H9 (cell line): ENCODE data around the gene CSNK1G1. TPM values are rescaled to one million over a fixed set of nuclear protein-coding genes. Genes with fewer than 3 reads are reported as not detected.

Experiments
- DNase-seq: peaks from one replicate; pipeline ENCODE4 v3.0.0-alpha.2; 2017
- H2AFZ ChIP-seq: one replicate; pipeline ENCODE4 v1.6.1; 2013; ENCODE audit warnings: mild to moderate bottlenecking, low read length, control low read depth, moderate library complexity
- H2AK5ac ChIP-seq: 2 replicates; pipeline ENCODE4 v1.6.1; 2013; ENCODE audit warnings: low read length, control low read depth, mixed read lengths; ENCODE audit not compliant: insufficient read length
- H2BK120ac ChIP-seq: one replicate; pipeline ENCODE4 v1.6.1; 2013; ENCODE audit warnings: low read depth, mild to moderate bottlenecking, low read length, control low read depth, inconsistent platforms; ENCODE audit not compliant: poor library complexity, severe bottlenecking
- H2BK12ac ChIP-seq: 2 replicates; pipeline ENCODE4 v1.6.1; 2013; ENCODE audit warnings: low read length, control low read depth, mixed read lengths, low read depth; ENCODE audit not compliant: insufficient read length
- H2BK15ac ChIP-seq: 2 replicates; pipeline ENCODE4 v1.6.1; 2013; ENCODE audit warnings: low read depth, low read length, control low read depth
- H2BK20ac ChIP-seq: one replicate; pipeline ENCODE4 v1.6.1; 2013; ENCODE audit warnings: low read depth, mild to moderate bottlenecking, low read length, control low read depth, inconsistent platforms; ENCODE audit not compliant: poor library complexity, severe bottlenecking
- H2BK5ac ChIP-seq: 2 replicates; pipeline ENCODE4 v1.6.1; 2013; ENCODE audit warnings: low read length, control low read depth, mixed read lengths; ENCODE audit not compliant: insufficient read length
- H3K14ac ChIP-seq: 2 replicates; pipeline ENCODE4 v1.6.1; 2013; ENCODE audit warnings: low read length, control low read depth; ENCODE audit not compliant: insufficient read depth
- H3K18ac ChIP-seq: 2 replicates; pipeline ENCODE4 v1.6.1; 2013; ENCODE audit warnings: low read depth, mild to moderate bottlenecking, mixed read lengths, low read length, control low read depth; ENCODE audit not compliant: insufficient read length
- H3K23ac ChIP-seq: 2 replicates; pipeline ENCODE4 v1.6.1; 2013; ENCODE audit warnings: low read length, control low read depth, mixed read lengths, low read depth; ENCODE audit not compliant: insufficient read length
- H3K23me2 ChIP-seq: 2 replicates; pipeline ENCODE4 v1.6.1; 2013; ENCODE audit warnings: low read depth, mild to moderate bottlenecking, mixed read lengths, low read length, control low read depth; ENCODE audit not compliant: insufficient read length, poor library complexity, severe bottlenecking
- H3K27ac ChIP-seq: 2 replicates; pipeline ENCODE4 v1.5.1; 2013; ENCODE audit warnings: low read length, control low read depth, mixed read lengths, low read depth; ENCODE audit not compliant: insufficient read length
- H3K27me3 ChIP-seq: 2 replicates; pipeline ENCODE4 v1.6.1; 2013; ENCODE audit warnings: low read length, control low read depth, inconsistent platforms; ENCODE audit not compliant: insufficient read depth
- H3K4ac ChIP-seq: 2 replicates; pipeline ENCODE4 v1.6.1; 2013; ENCODE audit warnings: low read depth, mild to moderate bottlenecking, control low read depth, inconsistent platforms, low read length, moderate library complexity
- H3K4me1 ChIP-seq: 2 replicates; pipeline ENCODE4 v1.6.1; 2013; ENCODE audit warnings: low read length, control low read depth, inconsistent platforms; ENCODE audit not compliant: insufficient read depth
- H3K4me2 ChIP-seq: 2 replicates; pipeline ENCODE4 v1.6.1; 2013; ENCODE audit warnings: low read length, control low read depth, mixed read lengths; ENCODE audit not compliant: insufficient read length, insufficient read depth
- H3K56ac ChIP-seq: 2 replicates; pipeline ENCODE4 v1.6.1; 2013; ENCODE audit warnings: low read depth, mild to moderate bottlenecking, mixed read lengths, low read length, control low read depth; ENCODE audit not compliant: insufficient read length
- H3K79me1 ChIP-seq: 2 replicates; pipeline ENCODE4 v1.6.1; 2013; ENCODE audit warnings: low read depth, mild to moderate bottlenecking, moderate library complexity, low read length, control low read depth, inconsistent platforms; ENCODE audit not compliant: insufficient read depth, poor library complexity, severe bottlenecking
- H3K79me2 ChIP-seq: 2 replicates; pipeline ENCODE4 v1.6.1; 2013; ENCODE audit warnings: low read length, control low read depth, inconsistent platforms; ENCODE audit not compliant: insufficient read depth
- H3K9ac ChIP-seq: 2 replicates; pipeline ENCODE4 v1.6.1; 2013; ENCODE audit warnings: low read length, control low read depth, mixed read lengths; ENCODE audit not compliant: insufficient read length; ENCODE audit errors: extremely low read depth
- H3K9me3 ChIP-seq: one replicate; pipeline ENCODE4 v1.6.1; 2013; ENCODE audit warnings: low read depth, low read length, inconsistent platforms; ENCODE audit not compliant: control insufficient read depth
- H3T11ph ChIP-seq: one replicate; pipeline ENCODE4 v1.6.1; 2013; ENCODE audit warnings: mild to moderate bottlenecking, low read length, control low read depth, inconsistent platforms
- H4K20me1 ChIP-seq: one replicate; pipeline ENCODE4 v1.6.1; 2013; ENCODE audit not compliant: control insufficient read depth, insufficient read length, insufficient read depth
- H4K5ac ChIP-seq: 2 replicates; pipeline ENCODE4 v1.6.1; 2013; ENCODE audit warnings: low read depth, mild to moderate bottlenecking, mixed read lengths, low read length, control low read depth; ENCODE audit not compliant: insufficient read length
- H4K8ac ChIP-seq: replicated peaks from 2 replicates; pipeline ENCODE4 v1.6.1; 2013; ENCODE audit warnings: low read length, control low read depth, mixed read lengths, low read depth; ENCODE audit not compliant: insufficient read length
- H4K91ac ChIP-seq: 2 replicates; pipeline ENCODE4 v1.6.1; 2013; ENCODE audit warnings: low read depth, mild to moderate bottlenecking, moderate library complexity, mixed read lengths, low read length, control low read depth; ENCODE audit not compliant: insufficient read length
- H3K27ac Mint-ChIP-seq, 3 experiments: 2 replicates in 2 of 3; 3 replicates in 1 of 3; pipeline ENCODE4 v1.8.0; 2020 to 2021; ENCODE audit warnings: mixed read lengths in 3 of 3, mild to moderate bottlenecking in 1 of 3, moderate library complexity in 1 of 3
- H3K27me3 Mint-ChIP-seq: 2 replicates; pipeline ENCODE4 v1.8.0; 2021; ENCODE audit warnings: low read depth, mild to moderate bottlenecking, moderate library complexity, mixed read lengths
- H3K36me3 Mint-ChIP-seq, 3 experiments: 2 replicates in 2 of 3; 3 replicates in 1 of 3; pipeline ENCODE4 v1.8.0; 2020 to 2021; ENCODE audit warnings: low read depth in 3 of 3, mixed read lengths in 3 of 3; ENCODE audit not compliant: insufficient read depth in 1 of 3
- H3K4me1 Mint-ChIP-seq, 2 experiments: 2 replicates each; pipeline ENCODE4 v1.8.0; 2020; ENCODE audit warnings: mixed read lengths in 2 of 2
- H3K4me3 Mint-ChIP-seq, 2 experiments: 2 replicates in 1 of 2; 3 replicates in 1 of 2; pipeline ENCODE4 v1.8.0; 2020 to 2021; ENCODE audit warnings: mild to moderate bottlenecking in 2 of 2, mixed read lengths in 2 of 2, moderate library complexity in 1 of 2
- H3K9me3 Mint-ChIP-seq, 2 experiments: 2 replicates in 1 of 2; 3 replicates in 1 of 2; pipeline ENCODE4 v1.8.0; 2020; ENCODE audit warnings: mild to moderate bottlenecking in 2 of 2, mixed read lengths in 2 of 2, moderate library complexity in 1 of 2
- WGBS: extraction: QIAGEN DNeasy Blood & Tissue Kit; methylation state at CpG from one replicate; pipeline ENCODE4 v1.1.7; 2013; ENCODE audit warnings: missing lambda C conversion rate, low lambda C conversion rate, mixed read lengths; ENCODE audit not compliant: insufficient read length; ENCODE audit errors: extremely low coverage; 5-methylcytosine and 5-hydroxymethylcytosine counted together
- total RNA-seq: library from RNA; stranded (reverse); gene quantifications from 2 replicates; pipeline ENCODE4 v1.2.1, GENCODE V29; 2021
- TF ChIP-seq, protein P1 (sequence below): fragments of 200-600 bp; sonication (generic); conservative IDR thresholded peaks from 3 replicates; pipeline ENCODE4 v1.8.0; 2021; ENCODE audit warnings: antibody characterized with exemption, mild to moderate bottlenecking

CSNK1G1 gene
- total RNA-seq, 1 experiment from 2014 or later, result 17.1 TPM

DNA sequence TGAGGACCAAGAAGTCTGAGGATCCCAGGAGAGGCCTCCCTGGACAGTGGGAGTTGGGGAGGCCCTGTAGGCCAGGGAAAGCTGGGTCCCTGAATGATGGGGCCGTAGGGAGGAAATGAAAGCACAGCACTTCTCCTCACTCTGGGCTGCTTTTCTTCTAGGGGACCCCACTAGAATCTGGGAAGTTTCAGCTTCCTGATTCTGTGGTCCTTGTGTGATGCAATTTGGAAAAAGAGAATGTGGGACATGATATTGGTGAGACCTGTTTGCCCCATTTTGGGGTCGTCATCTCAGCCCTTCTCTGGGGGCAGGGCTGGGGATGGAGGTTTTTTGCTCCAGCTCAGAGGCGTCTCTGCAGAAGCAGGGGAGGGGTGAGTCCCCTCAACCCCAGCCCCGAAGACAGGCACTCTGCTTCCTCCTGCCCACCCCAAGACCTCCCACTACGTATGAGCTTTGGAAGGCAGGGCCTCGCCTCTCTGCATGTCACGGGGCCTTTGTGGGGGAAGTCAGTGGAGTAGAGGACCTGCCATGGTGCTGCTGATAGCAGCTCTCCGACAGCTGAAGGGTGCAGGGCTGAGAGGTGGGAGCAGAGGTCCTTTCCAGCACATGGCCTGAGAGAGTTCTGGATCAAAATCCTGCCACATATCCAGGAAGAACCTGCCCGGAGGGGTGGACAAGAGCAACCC is 205.9 kb downstream of the CSNK1G1 start:
- H3K79me2 ChIP-seq, result no peaks in the 10 kb centered on the region
- H3K4me2 ChIP-seq, result no peak overlapping the region
- H3K18ac ChIP-seq, result no peak overlapping the region
- H3K27me3 ChIP-seq, result no peaks in the 10 kb centered on the region
- H2BK5ac ChIP-seq, result no peak overlapping the region
- no peak overlapping the region for H4K8ac ChIP-seq
- H3K36me3 Mint-ChIP-seq, result peaks cover 1 to 6% (median 6%) of the 10 kb centered on the region in 3 experiments; a peak in 5 of 7 replicates
- H2BK20ac ChIP-seq, result no peak overlapping the region
- no peak overlapping the region for H3K27ac ChIP-seq
- H3K79me1 ChIP-seq, result no peaks in the 10 kb centered on the region
- no peak overlapping the region for H3K4ac ChIP-seq
- no CpG with 5 or more reads among the region's 9 CpGs for WGBS
- peaks cover 24% of the 10 kb centered on the region for H3K27me3 Mint-ChIP-seq
- no peak overlapping the region for H2BK120ac ChIP-seq
- H3K9me3 ChIP-seq, result no peaks in the 10 kb centered on the region
- no peak overlapping the region for H3T11ph ChIP-seq
- no peaks in the 10 kb centered on the region for H3K4me1 ChIP-seq
- H2AFZ ChIP-seq, result no peak overlapping the region
- TF ChIP-seq, protein P1, sequence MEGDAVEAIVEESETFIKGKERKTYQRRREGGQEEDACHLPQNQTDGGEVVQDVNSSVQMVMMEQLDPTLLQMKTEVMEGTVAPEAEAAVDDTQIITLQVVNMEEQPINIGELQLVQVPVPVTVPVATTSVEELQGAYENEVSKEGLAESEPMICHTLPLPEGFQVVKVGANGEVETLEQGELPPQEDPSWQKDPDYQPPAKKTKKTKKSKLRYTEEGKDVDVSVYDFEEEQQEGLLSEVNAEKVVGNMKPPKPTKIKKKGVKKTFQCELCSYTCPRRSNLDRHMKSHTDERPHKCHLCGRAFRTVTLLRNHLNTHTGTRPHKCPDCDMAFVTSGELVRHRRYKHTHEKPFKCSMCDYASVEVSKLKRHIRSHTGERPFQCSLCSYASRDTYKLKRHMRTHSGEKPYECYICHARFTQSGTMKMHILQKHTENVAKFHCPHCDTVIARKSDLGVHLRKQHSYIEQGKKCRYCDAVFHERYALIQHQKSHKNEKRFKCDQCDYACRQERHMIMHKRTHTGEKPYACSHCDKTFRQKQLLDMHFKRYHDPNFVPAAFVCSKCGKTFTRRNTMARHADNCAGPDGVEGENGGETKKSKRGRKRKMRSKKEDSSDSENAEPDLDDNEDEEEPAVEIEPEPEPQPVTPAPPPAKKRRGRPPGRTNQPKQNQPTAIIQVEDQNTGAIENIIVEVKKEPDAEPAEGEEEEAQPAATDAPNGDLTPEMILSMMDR, result no peak
- peaks cover 19 to 22% of the 10 kb centered on the region in 2 experiments for H3K4me1 Mint-ChIP-seq
- no peak overlapping the region for H3K23ac ChIP-seq
- no peak overlapping the region for H2BK15ac ChIP-seq
- H4K91ac ChIP-seq, result no peak overlapping the region
- H3K4me3 Mint-ChIP-seq, result peak overlapping the region; percentile 8 to 9; a peak in 3 of 5 replicates
- H4K5ac ChIP-seq, result no peak overlapping the region
- no peaks in the 10 kb centered on the region for H4K20me1 ChIP-seq
- no peak overlapping the region for H3K9ac ChIP-seq
- no peaks in the 10 kb centered on the region for H3K9me3 Mint-ChIP-seq
- peaks cover 6% of the 10 kb centered on the region for H3K23me2 ChIP-seq
- H2AK5ac ChIP-seq, result no peak overlapping the region
- no peak overlapping the region for H3K56ac ChIP-seq
- H3K27ac Mint-ChIP-seq, result peak overlapping the region in 1 of 3 experiments; percentile 52; a peak in 1 of 7 replicates
- no peak overlapping the region; the same call in 1 of the 2 replicates for H3K14ac ChIP-seq
- no peak overlapping the region for H2BK12ac ChIP-seq
- no peak for DNase-seq
